ENCODE data around the gene NDUFB8.

NDUFB8 gene

GRCh38 chr10:100528921-100529474 lies 673 bp downstream of the NDUFB8 start:
- H4K20me1 ChIP-seq (ENCODE audit: control insufficient read depth, insufficient read depth, low read depth, low read length): peaks cover 5% of the 10 kb centered on the region; the same call in 1 of the 2 replicates
- peak overlapping the region; percentile 89 for H3K4me3 ChIP-seq (ENCODE audit: low read length)
- H3K4me1 ChIP-seq (ENCODE audit: control insufficient read depth, low read length): peaks cover 21% of the 10 kb centered on the region
- no peaks in the 10 kb centered on the region for H3K9me3 ChIP-seq (ENCODE audit: control insufficient read depth, insufficient read depth, low read length)
- H3K27ac ChIP-seq (ENCODE audit: low read depth, low read length): peak overlapping the region; percentile 39
- no peaks in the 10 kb centered on the region for H3K9me2 ChIP-seq (replicated peaks; ENCODE audit: control insufficient read depth, low read length)
- no peak for TF ChIP-seq CTCF (IDR thresholded peaks at IDR 0.05; ENCODE audit: low read depth, low read length, poor library complexity, severe bottlenecking)
- TF ChIP-seq EZH2phosphoT487 (IDR thresholded peaks at IDR 0.05; ENCODE audit: borderline replicate concordance, low read length): no peak
- H3F3A ChIP-seq (ENCODE audit: control insufficient read depth, insufficient read depth): peaks cover 6% of the 10 kb centered on the region
- peaks cover 39% of the 10 kb centered on the region for H3K79me2 ChIP-seq (ENCODE audit: control insufficient read depth, low read length)
- H3K27me3 ChIP-seq (ENCODE audit: control insufficient read depth, low read length): no peaks in the 10 kb centered on the region
- peak overlapping the region; percentile 84 for H3K4me2 ChIP-seq (ENCODE audit: low read length)
- H3K36me3 ChIP-seq (ENCODE audit: control insufficient read depth, low read length): peaks cover 57% of the 10 kb centered on the region

- Histone ChIP-seq H3K9me3 (ENCODE audit: control insufficient read depth, insufficient read depth, low read length) (no peaks in the 10 kb centered on the region), H3K4me2 (ENCODE audit: low read length) (peak overlapping the region; percentile 84), H3K4me1 (ENCODE audit: control insufficient read depth, low read length) (peaks cover 21% of the 10 kb centered on the region), H3K27ac (ENCODE audit: low read depth, low read length) (0 out of 2 replicates have a peak overlapping the region, but pooled peaks have one; percentile 39), H3K36me3 (ENCODE audit: control insufficient read depth, low read length) (peaks cover 64% of the 10 kb centered on the region), H3K79me2 (ENCODE audit: control insufficient read depth, low read length) (peaks cover 39% of the 10 kb centered on the region), H3K9me2 (replicated peaks; ENCODE audit: control insufficient read depth, low read length) (no peaks in the 10 kb centered on the region), H3F3A (ENCODE audit: control insufficient read depth, insufficient read depth) (peaks cover 6% of the 10 kb centered on the region), H4K20me1 (ENCODE audit: control insufficient read depth, insufficient read depth, low read depth, low read length) (peaks cover 5% of the 10 kb centered on the region; the same call in 1 of the 2 replicates), H3K4me3 (ENCODE audit: low read length) (peak overlapping the region; percentile 89), H3K27me3 (ENCODE audit: control insufficient read depth, low read length) (no peaks in the 10 kb centered on the region)
- no peak for TF ChIP-seq EZH2phosphoT487 (IDR thresholded peaks at IDR 0.05; ENCODE audit: borderline replicate concordance, low read length)
- no peak for TF ChIP-seq CTCF (IDR thresholded peaks at IDR 0.05; ENCODE audit: low read depth, low read length, poor library complexity, severe bottlenecking)
These were observed 1.4 kb downstream of the NDUFB8 start for GRCh38 chr10:100528123-100528886.

GRCh38 chr10:100524638-100525037 lies 5.0 kb downstream of the NDUFB8 start:
- Histone ChIP-seq H3K27ac (ENCODE audit: low read depth, low read length) (no peak overlapping the region), H3K79me2 (ENCODE audit: control insufficient read depth, low read length) (peaks cover 33% of the 10 kb centered on the region), H3F3A (ENCODE audit: control insufficient read depth, insufficient read depth) (no peaks in the 10 kb centered on the region), H3K27me3 (ENCODE audit: control insufficient read depth, low read length) (no peaks in the 10 kb centered on the region), H3K9me3 (ENCODE audit: control insufficient read depth, insufficient read depth, low read length) (no peaks in the 10 kb centered on the region), H3K4me2 (ENCODE audit: low read length) (no peak overlapping the region), H4K20me1 (ENCODE audit: control insufficient read depth, insufficient read depth, low read depth, low read length) (peaks cover 5% of the 10 kb centered on the region; the same call in 1 of the 2 replicates), H3K9me2 (replicated peaks; ENCODE audit: control insufficient read depth, low read length) (no peaks in the 10 kb centered on the region), H3K4me3 (ENCODE audit: low read length) (no peak overlapping the region), H3K36me3 (ENCODE audit: control insufficient read depth, low read length) (peaks cover 73% of the 10 kb centered on the region), H3K4me1 (ENCODE audit: control insufficient read depth, low read length) (peaks cover 13% of the 10 kb centered on the region)
- TF ChIP-seq CTCF (IDR thresholded peaks at IDR 0.05; ENCODE audit: low read depth, low read length, poor library complexity, severe bottlenecking): peak; percentile 24
- TF ChIP-seq EZH2phosphoT487 (IDR thresholded peaks at IDR 0.05; ENCODE audit: borderline replicate concordance, low read length): no peak

All from DOHH2 (cell line).